Measurements from ENCODE around the gene RSRC1. TPM values are rescaled to one million over a fixed set of nuclear protein-coding genes. Genes with fewer than 3 reads are reported as not detected.
A peak's percentile ranks its signal among the peaks of the same experiment; 100 is the strongest.
"Not testable (repeated sequence)": the region's sequence is repeated elsewhere in the genome, so short reads cannot be mapped to it uniquely, and the experiment has no call there.

The RSRC1 gene
- total RNA-seq, 1 donor from 2014 or later, result 24.3 TPM

GRCh38 chr3:158228942-158229341 is 119.1 kb downstream of the RSRC1 start:
- not testable (repeated sequence) for DNase-seq (ENCODE audit: low read depth in 2 of 2)

DNA sequence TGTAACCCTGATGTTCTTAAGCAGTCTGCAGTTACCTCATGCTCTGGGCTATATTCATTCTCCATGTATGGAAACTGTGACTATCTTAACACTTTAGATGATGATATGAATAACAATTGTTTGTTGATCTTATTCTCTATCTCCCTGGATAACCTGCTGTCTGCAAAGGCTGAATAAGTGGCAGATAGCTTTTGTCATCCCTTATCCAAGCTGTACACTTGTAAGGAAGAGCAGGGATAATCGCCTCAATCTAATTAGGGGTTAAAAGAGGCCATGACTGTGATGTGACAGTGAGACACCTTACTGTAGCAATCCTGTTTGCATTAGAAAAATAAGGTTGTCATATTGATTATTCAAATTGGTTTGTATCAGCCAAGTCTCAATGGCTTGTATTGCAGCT is 123.9 kb downstream of the RSRC1 start:
- no peak for DNase-seq (ENCODE audit: low read depth in 2 of 2)

- DNase-seq (ENCODE audit: low read depth in 2 of 2), result no peak
These were observed 134.4 kb downstream of the RSRC1 start for GRCh38 chr3:158244274-158244673.

GRCh38 chr3:158247288-158247687 is 137.4 kb downstream of the RSRC1 start:
- DNase-seq (ENCODE audit: low read depth in 2 of 2), result no peak

- DNase-seq (ENCODE audit: low read depth in 2 of 2), result no peak
These were observed 138.4 kb downstream of the RSRC1 start for GRCh38 chr3:158248261-158248660.

GRCh38 chr3:158249183-158249582 is 139.3 kb downstream of the RSRC1 start:
- no peak for DNase-seq (ENCODE audit: low read depth in 2 of 2)

- DNase-seq (ENCODE audit: low read depth in 2 of 2), result no peak
These were observed 148.7 kb downstream of the RSRC1 start for GRCh38 chr3:158258619-158259018.

GRCh38 chr3:158260392-158260791 is 150.5 kb downstream of the RSRC1 start:
- DNase-seq (ENCODE audit: low read depth in 2 of 2), result no peak

- DNase-seq (ENCODE audit: low read depth in 2 of 2), result no peak
These were observed 151.6 kb downstream of the RSRC1 start for GRCh38 chr3:158261371-158261991.

- DNase-seq (ENCODE audit: low read depth in 2 of 2), result no peak
These were observed 155.0 kb downstream of the RSRC1 start for GRCh38 chr3:158264894-158265293.

DNA sequence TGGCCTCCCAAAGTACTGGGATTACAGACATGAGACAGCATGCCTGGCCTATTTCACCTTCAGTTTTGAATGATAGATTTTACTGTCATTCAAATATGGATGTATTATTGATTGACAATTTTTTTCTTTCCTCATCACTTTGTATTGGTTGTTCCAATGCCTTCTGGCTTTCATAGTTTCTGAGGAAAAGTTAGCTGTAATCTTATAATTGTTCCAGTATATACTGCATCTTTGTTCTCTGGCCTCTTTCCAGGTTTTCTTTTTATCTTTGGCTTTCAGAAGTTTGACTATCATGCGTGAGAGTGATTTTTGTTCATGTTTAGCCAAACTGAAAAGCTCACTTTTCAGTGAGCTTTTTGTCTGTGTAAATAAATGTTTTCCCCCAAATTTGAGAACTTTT is 157.1 kb downstream of the RSRC1 start:
- no peak for DNase-seq (ENCODE audit: low read depth in 2 of 2)

- no peak for DNase-seq (ENCODE audit: low read depth in 2 of 2)
These were observed 160.1 kb downstream of the RSRC1 start for GRCh38 chr3:158269942-158270341.

DNA sequence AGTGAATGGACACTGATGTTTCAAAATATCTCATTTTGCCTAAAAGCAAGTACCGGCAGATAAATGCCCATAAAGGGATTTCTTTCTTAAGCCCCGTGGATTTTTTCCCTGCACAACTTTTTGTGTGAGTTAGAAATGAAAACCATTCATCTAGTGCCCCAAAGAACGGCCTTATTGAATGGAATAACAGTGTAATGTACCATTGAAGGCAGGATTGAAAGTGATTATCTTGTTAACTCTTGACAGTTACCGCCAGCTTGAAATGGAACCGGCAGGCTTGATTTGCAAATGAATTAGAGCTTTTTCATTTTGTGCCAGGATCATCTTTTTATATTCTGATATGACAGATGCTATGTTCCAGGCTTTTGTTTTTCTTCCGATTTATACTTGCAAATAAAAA is 162.2 kb downstream of the RSRC1 start:
- DNase-seq (ENCODE audit: low read depth in 2 of 2), result no peak

DNA sequence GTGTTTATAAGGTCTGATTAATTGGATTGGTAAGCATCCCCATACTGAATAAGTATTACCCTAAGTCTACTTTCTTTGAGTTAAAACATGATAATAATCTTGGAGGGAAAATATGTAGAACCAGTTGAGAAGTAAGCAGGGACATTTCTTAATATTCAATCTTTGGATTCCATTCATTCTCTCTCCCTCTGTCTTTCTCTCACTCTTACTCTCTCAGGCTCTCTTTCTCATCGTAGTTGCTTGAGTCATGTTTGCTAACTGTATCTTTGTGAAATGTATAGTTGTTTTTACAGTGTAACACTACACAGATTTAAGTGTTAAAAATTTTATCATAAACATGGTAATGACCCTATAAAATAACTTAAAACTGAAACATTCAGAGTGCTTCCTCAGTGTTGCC is 163.8 kb downstream of the RSRC1 start:
- DNase-seq (ENCODE audit: low read depth in 2 of 2), result no peak

DNA sequence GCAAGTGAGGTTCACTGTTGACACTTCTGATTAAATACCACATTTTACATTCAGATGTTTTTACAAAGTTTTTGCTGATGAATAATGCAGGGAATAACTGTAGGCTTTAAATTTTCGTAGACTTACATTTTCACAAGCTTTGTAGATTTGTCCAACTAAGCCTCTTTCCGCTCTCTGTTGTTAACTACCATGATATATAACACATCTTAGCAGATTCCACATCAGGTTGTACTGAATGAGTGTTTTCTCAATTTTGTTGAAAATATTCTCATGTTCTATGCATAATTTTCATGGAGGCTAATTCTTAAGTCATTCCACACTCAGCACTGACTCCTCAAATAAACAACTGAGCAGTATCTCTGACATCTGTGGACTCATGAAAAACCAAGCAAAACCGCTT is 168.3 kb downstream of the RSRC1 start:
- DNase-seq (ENCODE audit: low read depth in 2 of 2), result no peak

DNA sequence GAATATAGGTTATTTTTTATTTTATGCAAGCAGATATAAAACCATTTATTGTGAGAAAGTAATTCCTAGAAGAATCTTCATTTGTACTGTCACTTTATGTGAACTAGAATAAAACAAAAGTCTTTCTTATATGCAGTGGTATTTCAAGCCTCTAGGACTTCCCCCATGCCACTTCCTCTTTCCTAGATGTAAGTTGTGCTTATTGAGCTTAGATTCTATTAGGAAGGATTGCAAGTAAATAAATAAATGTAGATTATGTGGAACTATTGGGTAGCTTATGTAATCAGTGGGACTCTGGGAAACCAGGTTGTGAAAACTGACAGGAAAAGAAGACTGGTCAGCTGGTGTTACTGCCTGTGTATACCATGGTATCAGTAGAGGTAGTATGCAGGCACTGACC is 169.7 kb downstream of the RSRC1 start:
- no peak for DNase-seq (ENCODE audit: low read depth in 2 of 2)

DNA sequence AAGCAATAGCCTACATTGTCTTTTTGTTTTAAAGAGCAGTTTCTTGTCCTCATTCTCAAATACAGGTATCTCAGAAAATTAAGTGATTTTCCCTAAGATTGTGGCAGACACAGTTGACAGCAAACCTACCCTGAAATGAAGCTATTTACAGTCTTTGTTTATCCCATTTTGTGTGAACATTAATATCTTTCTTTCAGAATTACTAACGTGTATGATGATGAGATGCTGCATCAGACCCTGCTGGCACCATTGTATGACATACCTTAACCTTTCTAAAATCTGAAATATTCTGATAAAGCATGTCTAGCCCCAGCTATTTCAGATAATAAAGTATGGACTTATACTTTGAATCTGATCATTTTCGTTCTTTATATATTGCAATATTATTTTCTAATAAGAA is 185.9 kb downstream of the RSRC1 start:
- DNase-seq (ENCODE audit: low read depth in 2 of 2), result no peak

- no peak for DNase-seq (ENCODE audit: low read depth in 2 of 2)
These were observed 188.1 kb downstream of the RSRC1 start for GRCh38 chr3:158297940-158298339.

GRCh38 chr3:158308236-158308928 is 198.5 kb downstream of the RSRC1 start:
- no peak for DNase-seq (ENCODE audit: low read depth in 2 of 2)

- DNase-seq (ENCODE audit: low read depth in 2 of 2), result no peak
These were observed 202.8 kb downstream of the RSRC1 start for GRCh38 chr3:158312560-158313141.

- DNase-seq (ENCODE audit: low read depth in 2 of 2), result peak; percentile 25 to 54
These were observed 203.5 kb downstream of the RSRC1 start for GRCh38 chr3:158313338-158313927.
